Smooth muscle cell of the brain vasculature (primary cell): ENCODE data around the gene STAM2.
"Not testable (repeated sequence)": the region's sequence is repeated elsewhere in the genome, so short reads cannot be mapped to it uniquely, and the experiment has no call there.

Experiments
- DNase-seq: peaks from one replicate; pipeline ENCODE4 v3.0.0-alpha.2; 2012; ENCODE audit warnings: low read depth, low spot score

STAM2 gene

GRCh38 chr2:152175368-152176112 is at the start of gene STAM2:
Gene STAM2 (minus strand): TSS chr2:152175763. CDS start chr2:152175642, 121 bp downstream.
- DNase-seq, result peak; percentile 81

GRCh38 chr2:152223977-152224376 is 48.4 kb upstream of the STAM2 start:
- no peak for DNase-seq

GRCh38 chr2:152222975-152223637 is 47.5 kb upstream of the STAM2 start:
- peak; percentile 88 for DNase-seq

- no peak for DNase-seq
These were observed 46.3 kb upstream of the STAM2 start for GRCh38 chr2:152221839-152222238.

- no peak for DNase-seq
These were observed 43.7 kb upstream of the STAM2 start for GRCh38 chr2:152219077-152219828.

GRCh38 chr2:152201466-152201830 is 25.9 kb upstream of the STAM2 start:
- no peak for DNase-seq

- DNase-seq, result peak; percentile 49
These were observed 25.3 kb upstream of the STAM2 start for GRCh38 chr2:152200565-152201465.

- DNase-seq, result no peak
These were observed 24.5 kb upstream of the STAM2 start for GRCh38 chr2:152200101-152200500.

- DNase-seq, result no peak
These were observed 22.9 kb upstream of the STAM2 start for GRCh38 chr2:152198499-152198898.

GRCh38 chr2:152197508-152198284 is 22.1 kb upstream of the STAM2 start:
- not testable (repeated sequence) for DNase-seq

- peak; percentile 47 for DNase-seq
These were observed 14.3 kb upstream of the STAM2 start for GRCh38 chr2:152189622-152190495.

- DNase-seq, result not testable (repeated sequence)
These were observed 11.2 kb upstream of the STAM2 start for GRCh38 chr2:152186808-152187207.

GRCh38 chr2:152186262-152186661 is 10.7 kb upstream of the STAM2 start:
- no peak for DNase-seq

GRCh38 chr2:152183401-152184073 is 8.0 kb upstream of the STAM2 start:
- no peak for DNase-seq

GRCh38 chr2:152177667-152178066 is 2.1 kb upstream of the STAM2 start:
- not testable (repeated sequence) for DNase-seq

- no peak for DNase-seq
These were observed 651 bp upstream of the STAM2 start for GRCh38 chr2:152176113-152176714.

GRCh38 chr2:152175012-152175367 is 573 bp downstream of the STAM2 start:
- no peak for DNase-seq

GRCh38 chr2:152174574-152174973 is 989 bp downstream of the STAM2 start:
- no peak for DNase-seq

- no peak for DNase-seq
These were observed 1.7 kb downstream of the STAM2 start for GRCh38 chr2:152173831-152174230.
